A673 (cell line): Measurements from ENCODE around the gene F11R.

Experiments used
- CTCF ChIP-seq: fragments of 300-800, 200-600 bp; sonication (generic); conservative IDR thresholded peaks from 2 replicates; pipeline ENCODE4 v1.5.1; 2017; ENCODE audit warnings: low read depth, mild to moderate bottlenecking, antibody characterized with exemption, low read length, moderate library complexity, mixed read lengths
- EZH2 ChIP-seq: fragments of 200-600 bp; sonication (generic); IDR thresholded peaks from 2 replicates; pipeline ENCODE4 v1.6.1; 2017; ENCODE audit warnings: borderline replicate concordance, low read depth, mild to moderate bottlenecking, mixed read lengths, antibody characterized with exemption, low read length; ENCODE audit not compliant: poor library complexity, severe bottlenecking

- TF ChIP-seq CTCF, result peak; percentile 55
- no peak for TF ChIP-seq EZH2
Measured at GRCh38 chr1:160993544-160994193, 27.3 kb downstream of the F11R start.
